Activated CD4-positive, alpha-beta memory T cell treated with anti-CD3 and anti-CD28 coated beads for 36 hours (primary cell): ENCODE data around the gene TGM1. TPM values are rescaled to one million over a fixed set of nuclear protein-coding genes. Genes with fewer than 3 reads are reported as not detected.

Experiments
- CTCF ChIA-PET: fragments of 350-600 bp; sonication (Branson Sonifier 250); formaldehyde crosslinking; loops from one replicate; lab custom pipeline; 2021; ENCODE audit warnings: antibody characterized with exemption, inconsistent platforms; lab: Charles Lee
- POLR2A ChIA-PET: fragments of 350-600 bp; sonication (Branson Sonifier 250); formaldehyde crosslinking; loops from one replicate; lab custom pipeline; 2021; ENCODE audit warnings: antibody characterized with exemption; lab: Charles Lee
- DNase-seq: peaks from one replicate; pipeline ENCODE4 v3.0.0-alpha.2; 2020
- H3K27ac Mint-ChIP-seq: one replicate; pipeline ENCODE4 v1.8.0; 2021; ENCODE audit warnings: mixed read lengths
- H3K27me3 Mint-ChIP-seq: one replicate; pipeline ENCODE4 v1.8.0; 2021; ENCODE audit warnings: mixed read lengths
- H3K36me3 Mint-ChIP-seq: one replicate; pipeline ENCODE4 v1.8.0; 2021; ENCODE audit warnings: mixed read lengths
- H3K4me1 Mint-ChIP-seq: one replicate; pipeline ENCODE4 v1.8.0; 2021; ENCODE audit warnings: low read depth, mixed read lengths
- H3K4me3 Mint-ChIP-seq: one replicate; pipeline ENCODE4 v1.8.0; 2021; ENCODE audit warnings: mild to moderate bottlenecking, mixed read lengths
- H3K9me3 Mint-ChIP-seq: one replicate; pipeline ENCODE4 v1.8.0; 2021; ENCODE audit warnings: mixed read lengths
- intact Hi-C: fragments of 100-400 bp; cut with micrococcal nuclease; formaldehyde crosslinking; loops from one replicate; pipeline ENCODE4 v1.15.1; 2023
- total RNA-seq, 2 experiments: library from RNA; stranded (reverse); gene quantifications; one replicate each; pipeline ENCODE4 v1.2.3, GENCODE V29; 2021

Gene TGM1
- total RNA-seq = 1 to 10 TPM; 3.7 to 4.5 TPM

DNA sequence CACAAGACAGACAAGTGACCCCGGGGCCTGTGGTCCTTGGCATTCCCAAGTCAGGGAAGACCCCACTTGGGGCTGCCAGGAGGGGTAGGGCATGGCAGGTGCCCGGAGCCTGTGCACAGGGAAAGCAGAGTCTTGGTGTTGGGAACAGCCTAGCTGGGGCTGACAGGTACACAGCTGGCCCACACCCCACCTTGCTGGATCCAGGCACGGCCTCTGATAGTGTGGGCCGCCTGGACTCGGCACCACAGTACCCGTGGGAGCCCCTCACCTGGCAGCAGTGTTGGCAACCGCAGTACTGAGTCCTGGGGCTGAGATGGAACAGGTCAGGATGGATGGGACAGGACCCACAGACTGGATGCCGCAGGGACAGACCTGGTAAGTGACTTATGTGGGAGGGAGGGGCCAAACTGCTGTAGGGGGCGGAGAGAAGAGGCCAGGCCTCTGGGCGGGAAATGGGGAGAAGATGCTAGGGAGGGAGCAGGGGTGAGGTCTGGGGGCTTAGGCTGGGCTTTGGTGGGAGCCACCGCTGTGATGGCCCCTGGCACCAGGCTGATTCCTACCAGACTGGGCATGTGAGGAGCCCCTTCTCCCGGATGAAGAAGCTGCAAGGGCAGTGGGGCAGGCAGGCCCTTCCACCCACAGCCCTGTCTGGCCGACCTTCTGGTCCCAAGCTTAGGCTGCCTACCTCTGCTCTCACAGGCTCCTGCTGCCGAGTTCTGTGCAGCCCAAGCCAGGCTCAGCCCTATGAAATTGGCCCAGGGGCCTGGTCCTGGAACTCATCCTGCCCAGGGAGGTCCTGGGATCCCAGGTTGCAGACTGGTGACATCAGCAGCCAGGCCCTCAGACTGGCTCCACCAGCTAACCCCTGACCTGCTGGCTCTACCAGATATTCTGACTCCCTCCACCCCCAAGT, at the start of gene TGM1:
TGM1 (minus strand) TSS at position 357 of the 913 bp plus-strand sequence. CDS start 825 bp downstream, outside the sequence.
- Mint-ChIP-seq H3K4me1 (no peaks in the 10 kb centered on the region), H3K36me3 (peaks cover 10% of the 10 kb centered on the region), H3K27ac (no peak within 1 kb of the TSS), H3K27me3 (no peaks in the 10 kb centered on the region), H3K9me3 (no peaks in the 10 kb centered on the region), H3K4me3 (no peak within 1 kb of the TSS)
- CTCF ChIA-PET = interaction anchor here (0.6 to 2.0 kb wide), 3 partner anchors 17 to 70 kb away, joined by 4 to 6 read pairs (median 5); no protein-coding TSS in a partner anchor
- POLR2A ChIA-PET = interaction anchor here (1.0 kb wide), 1 partner anchor 21 kb away, joined by 3 read pairs; the partner anchor contains the start of gene TINF2
- DNase-seq = no peak
- intact Hi-C loops = no loop called here

DNA sequence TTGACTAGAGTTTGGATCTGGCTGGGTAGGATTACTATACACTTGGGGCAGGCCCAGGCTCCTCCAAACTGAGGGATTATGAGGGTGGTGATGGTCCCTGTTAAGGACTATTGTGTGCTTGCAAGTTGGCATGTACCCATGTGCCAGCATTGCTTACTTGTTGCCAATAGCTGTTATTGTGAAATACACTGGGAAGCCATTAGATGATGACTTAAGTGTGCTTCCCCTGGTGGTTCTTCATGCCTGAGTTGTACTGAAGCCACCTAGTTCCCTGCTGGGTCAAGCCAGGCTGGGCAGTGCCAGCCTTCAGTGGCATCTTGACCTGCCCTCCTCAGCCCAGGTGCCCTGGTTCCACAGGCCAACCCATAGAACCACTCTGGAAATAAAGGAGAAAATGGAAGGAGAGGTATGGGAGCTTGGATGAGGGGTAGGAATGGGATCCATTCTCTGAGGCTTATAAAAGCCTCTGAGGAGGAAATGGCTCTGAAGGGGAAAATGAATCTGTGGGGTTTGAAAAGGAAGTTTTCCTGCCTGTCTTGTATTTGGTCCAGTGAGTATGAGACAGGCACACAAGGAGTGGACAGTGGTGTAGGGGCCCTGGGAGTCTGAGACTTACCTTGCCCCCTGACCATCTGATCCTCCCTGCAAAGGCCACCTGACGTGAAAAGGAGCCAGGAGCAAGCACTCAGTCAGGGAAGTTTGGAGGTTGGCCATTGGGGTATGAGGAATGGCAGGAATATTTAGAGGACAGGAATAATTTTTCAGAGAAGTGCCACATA, 49.0 kb upstream of the TGM1 start:
- POLR2A ChIA-PET = interaction anchor here (1.0 to 1.3 kb wide), 6 partner anchors 12 to 124 kb away, joined by 3 to 6 read pairs (median 4); partner anchors contain the start of genes CBLN3, DHRS1, KHNYN and NOP9
- intact Hi-C loops = loop anchor here (1.0 to 5.0 kb wide), 4 partner anchors 21 to 260 kb away; partner anchors contain the start of genes CARMIL3 and RABGGTA
- no peaks in the 10 kb centered on the region for H3K27me3 Mint-ChIP-seq

DNA sequence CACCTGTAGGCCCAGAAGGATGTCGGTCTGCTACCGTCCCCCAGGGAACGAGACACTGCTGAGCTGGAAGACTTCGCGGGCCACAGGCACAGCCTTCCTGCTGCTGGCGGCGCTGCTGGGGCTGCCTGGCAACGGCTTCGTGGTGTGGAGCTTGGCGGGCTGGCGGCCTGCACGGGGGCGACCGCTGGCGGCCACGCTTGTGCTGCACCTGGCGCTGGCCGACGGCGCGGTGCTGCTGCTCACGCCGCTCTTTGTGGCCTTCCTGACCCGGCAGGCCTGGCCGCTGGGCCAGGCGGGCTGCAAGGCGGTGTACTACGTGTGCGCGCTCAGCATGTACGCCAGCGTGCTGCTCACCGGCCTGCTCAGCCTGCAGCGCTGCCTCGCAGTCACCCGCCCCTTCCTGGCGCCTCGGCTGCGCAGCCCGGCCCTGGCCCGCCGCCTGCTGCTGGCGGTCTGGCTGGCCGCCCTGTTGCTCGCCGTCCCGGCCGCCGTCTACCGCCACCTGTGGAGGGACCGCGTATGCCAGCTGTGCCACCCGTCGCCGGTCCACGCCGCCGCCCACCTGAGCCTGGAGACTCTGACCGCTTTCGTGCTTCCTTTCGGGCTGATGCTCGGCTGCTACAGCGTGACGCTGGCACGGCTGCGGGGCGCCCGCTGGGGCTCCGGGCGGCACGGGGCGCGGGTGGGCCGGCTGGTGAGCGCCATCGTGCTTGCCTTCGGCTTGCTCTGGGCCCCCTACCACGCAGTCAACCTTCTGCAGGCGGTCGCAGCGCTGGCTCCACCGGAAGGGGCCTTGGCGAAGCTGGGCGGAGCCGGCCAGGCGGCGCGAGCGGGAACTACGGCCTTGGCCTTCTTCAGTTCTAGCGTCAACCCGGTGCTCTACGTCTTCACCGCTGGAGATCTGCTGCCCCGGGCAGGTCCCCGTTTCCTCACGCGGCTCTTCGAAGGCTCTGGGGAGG, 47.9 kb upstream of the TGM1 start, which contains the start of gene LTB4R:
LTB4R (plus strand) TSS at position 857 of the 959 bp plus-strand sequence. CDS start 4,150 bp downstream, outside the sequence.
- Mint-ChIP-seq H3K9me3 (no peaks in the 10 kb centered on the region), H3K27ac (peak within 1 kb of the TSS; percentile 84), H3K4me3 (peak within 1 kb of the TSS; percentile 79), H3K4me1 (peaks cover 69% of the 10 kb centered on the region), H3K27me3 (no peaks in the 10 kb centered on the region), H3K36me3 (peaks cover 26% of the 10 kb centered on the region)
- intact Hi-C loops = loop anchor here (1.0 to 5.0 kb wide), 5 partner anchors 22 to 259 kb away; partner anchors contain the start of genes CARMIL3, RABGGTA and TINF2
- DNase-seq = peak; percentile 81
- POLR2A ChIA-PET = interaction anchor here (0.6 to 4.6 kb wide), 12 partner anchors 11 to 230 kb away, joined by 3 to 17 read pairs (median 4); partner anchors contain the start of genes CBLN3, DHRS1, KHNYN and NOP9
- CTCF ChIA-PET = interaction anchor here (0.8 to 9.9 kb wide), 21 partner anchors 8 to 150 kb away, joined by 3 to 235 read pairs (median 6); partner anchors contain the start of genes ADCY4, CBLN3, CHMP4A and DHRS1

More for the DNA sequence above, 49.0 kb upstream of the TGM1 start:
- Mint-ChIP-seq H3K36me3 (peaks cover 18% of the 10 kb centered on the region), H3K27ac (peak overlapping the region; percentile 84), H3K4me3 (peak overlapping the region; percentile 79), H3K4me1 (peaks cover 72% of the 10 kb centered on the region), H3K9me3 (no peaks in the 10 kb centered on the region)
- CTCF ChIA-PET = interaction anchor here (0.7 to 9.9 kb wide), 15 partner anchors 9 to 130 kb away, joined by 3 to 235 read pairs (median 6); partner anchors contain the start of genes ADCY4, CBLN3, CHMP4A and DHRS1
- DNase-seq = no peak

DNA sequence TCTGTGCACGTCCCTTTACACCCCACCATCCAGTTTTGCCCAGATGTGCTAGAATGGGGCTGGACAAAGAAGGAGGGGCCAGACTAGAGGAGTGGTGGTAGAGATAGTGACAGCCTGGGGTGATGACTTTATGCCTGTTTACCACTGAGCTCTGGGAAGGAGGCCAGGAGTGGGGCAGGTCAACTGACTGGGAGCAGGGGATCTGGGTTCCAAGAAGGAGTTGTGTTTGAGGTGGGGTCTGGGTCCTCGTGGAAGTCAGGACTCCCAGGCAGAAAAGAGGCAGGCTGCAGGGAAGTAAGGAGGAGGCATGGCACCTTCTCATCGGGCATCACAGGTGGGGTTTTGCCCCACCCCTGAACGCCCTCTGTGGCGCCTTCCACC, 47.3 kb upstream of the TGM1 start:
- ChIA-PET CTCF (interaction anchor here (0.8 to 9.9 kb wide), 19 partner anchors 11 to 252 kb away, joined by 3 to 235 read pairs (median 6); partner anchors contain the start of genes ADCY4, CBLN3, CHMP4A and DHRS1), POLR2A (interaction anchor here (0.6 to 4.6 kb wide), 9 partner anchors 10 to 230 kb away, joined by 3 to 17 read pairs (median 3); partner anchors contain the start of genes DHRS1, MDP1, NOP9 and PSME2)
- H3K36me3 Mint-ChIP-seq = peaks cover 32% of the 10 kb centered on the region
- H3K4me1 Mint-ChIP-seq = peaks cover 64% of the 10 kb centered on the region
- no peak for DNase-seq
- H3K27ac Mint-ChIP-seq = peak overlapping the region; percentile 72
- H3K4me3 Mint-ChIP-seq = peak overlapping the region; percentile 79
- intact Hi-C loops = loop anchor here (1.0 to 5.0 kb wide), 4 partner anchors 23 to 258 kb away; partner anchors contain the start of genes CARMIL3 and TINF2
- H3K9me3 Mint-ChIP-seq = no peaks in the 10 kb centered on the region
- no peaks in the 10 kb centered on the region for H3K27me3 Mint-ChIP-seq

DNA sequence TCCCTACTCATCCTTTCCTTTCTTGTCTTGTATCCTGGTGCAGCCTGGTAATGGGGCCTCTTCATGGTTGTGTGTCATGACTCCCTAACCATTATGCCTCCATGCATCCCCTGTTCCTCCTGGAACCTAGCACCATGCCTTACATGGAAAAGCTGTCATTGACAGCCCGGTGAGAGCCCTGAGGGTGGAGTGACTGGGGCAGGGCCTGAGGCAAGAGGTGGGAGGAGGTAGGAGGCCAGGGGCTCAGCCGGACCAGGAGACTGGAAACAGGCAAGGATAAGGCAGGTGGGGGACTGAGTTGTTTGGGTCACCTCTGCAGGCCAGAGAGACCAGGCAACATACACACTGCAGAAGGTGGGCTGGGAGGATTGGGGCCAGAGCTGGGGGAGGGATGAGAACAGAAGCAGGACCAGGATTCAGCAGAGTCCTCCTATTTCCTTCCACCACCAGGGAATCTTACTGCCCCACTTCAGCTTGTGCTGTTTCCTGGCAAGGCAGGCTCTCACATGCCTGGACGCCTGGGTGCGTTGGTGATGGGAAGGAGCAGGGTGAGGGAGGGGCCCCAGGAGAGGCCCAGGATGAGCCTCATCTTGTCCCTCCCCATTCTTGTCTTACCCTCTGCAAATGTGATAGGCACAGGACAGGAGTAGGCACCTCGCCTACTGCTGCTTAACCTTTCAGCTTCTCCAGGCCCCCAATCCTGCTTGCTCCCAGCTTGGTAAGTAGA, 46.7 kb upstream of the TGM1 start, which contains the start of gene LTB4R2:
LTB4R2 (plus strand) TSS at position 603 of the 727 bp plus-strand sequence. CDS start 525 bp downstream, outside the sequence.
- no peaks in the 10 kb centered on the region for H3K27me3 Mint-ChIP-seq
- intact Hi-C loops = loop anchor here (1.0 to 5.0 kb wide), 4 partner anchors 23 to 257 kb away; partner anchors contain the start of genes CARMIL3 and TINF2
- ChIA-PET CTCF (interaction anchor here (0.8 to 9.9 kb wide), 19 partner anchors 11 to 251 kb away, joined by 3 to 235 read pairs (median 6); partner anchors contain the start of genes ADCY4, CBLN3, CHMP4A and DHRS1), POLR2A (interaction anchor here (0.6 to 4.6 kb wide), 8 partner anchors 9 to 229 kb away, joined by 3 to 17 read pairs (median 3); partner anchors contain the start of genes DHRS1, MDP1, NOP9 and PSME2)
- H3K27ac Mint-ChIP-seq = peak within 1 kb of the TSS; percentile 84
- no peak for DNase-seq
- H3K4me1 Mint-ChIP-seq = peaks cover 61% of the 10 kb centered on the region
- peaks cover 37% of the 10 kb centered on the region for H3K36me3 Mint-ChIP-seq
- H3K4me3 Mint-ChIP-seq = peak within 1 kb of the TSS; percentile 79
- no peaks in the 10 kb centered on the region for H3K9me3 Mint-ChIP-seq

DNA sequence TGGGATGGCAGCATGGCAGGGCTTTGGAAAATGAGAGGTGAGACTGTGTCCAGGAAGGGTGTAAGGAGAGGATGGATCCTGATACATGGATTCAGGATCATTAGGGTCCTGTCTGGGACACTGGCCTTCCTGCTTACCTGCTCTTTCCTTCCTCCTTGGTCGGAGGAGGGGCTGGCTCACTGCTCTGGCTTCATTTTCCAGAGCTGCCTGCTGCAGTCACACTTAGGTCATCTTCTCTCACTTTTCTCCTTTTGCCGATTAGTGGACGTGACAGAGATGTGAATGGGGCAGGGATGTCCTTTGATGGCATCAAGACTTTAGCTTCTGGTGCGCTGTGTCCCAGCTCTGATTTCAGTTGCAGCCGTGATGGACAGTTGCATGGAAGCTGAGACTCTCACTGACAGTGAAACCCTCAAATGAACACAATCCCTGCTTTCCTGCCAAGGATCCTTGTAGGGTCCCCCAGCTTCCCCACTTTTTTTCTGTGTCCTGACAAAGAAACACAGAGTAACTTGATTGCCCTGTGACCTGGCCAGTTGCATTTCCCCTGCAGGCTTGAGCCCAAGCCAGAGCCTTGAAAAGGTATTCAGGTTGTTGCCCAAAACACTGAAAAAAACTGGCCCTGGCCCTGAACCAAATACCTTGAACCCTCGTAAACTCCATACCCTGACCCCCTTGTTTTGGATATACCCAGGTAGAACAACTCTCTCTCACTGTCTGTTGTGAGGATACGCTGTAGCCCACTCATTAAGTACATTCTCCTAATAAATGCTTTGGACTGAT, 45.6 kb upstream of the TGM1 start:
- Mint-ChIP-seq H3K4me1 (peaks cover 49% of the 10 kb centered on the region), H3K27me3 (no peaks in the 10 kb centered on the region), H3K9me3 (no peaks in the 10 kb centered on the region), H3K27ac (peak overlapping the region; percentile 8), H3K36me3 (peaks cover 40% of the 10 kb centered on the region), H3K4me3 (no peak overlapping the region)
- POLR2A ChIA-PET = interaction anchor here (0.7 to 4.6 kb wide), 10 partner anchors 9 to 194 kb away, joined by 3 to 17 read pairs (median 4); partner anchors contain the start of genes DCAF11, DHRS1, IPO4 and MDP1
- intact Hi-C loops = loop anchor here (1.0 kb wide), 1 partner anchor 9 kb away; the partner anchor contains the start of genes DHRS1 and NOP9
- DNase-seq = no peak
- CTCF ChIA-PET = interaction anchor here (0.7 to 9.9 kb wide), 44 partner anchors 9 to 250 kb away, joined by 3 to 235 read pairs (median 6); partner anchors contain the start of genes ADCY4, CBLN3, CHMP4A and DCAF11

DNA sequence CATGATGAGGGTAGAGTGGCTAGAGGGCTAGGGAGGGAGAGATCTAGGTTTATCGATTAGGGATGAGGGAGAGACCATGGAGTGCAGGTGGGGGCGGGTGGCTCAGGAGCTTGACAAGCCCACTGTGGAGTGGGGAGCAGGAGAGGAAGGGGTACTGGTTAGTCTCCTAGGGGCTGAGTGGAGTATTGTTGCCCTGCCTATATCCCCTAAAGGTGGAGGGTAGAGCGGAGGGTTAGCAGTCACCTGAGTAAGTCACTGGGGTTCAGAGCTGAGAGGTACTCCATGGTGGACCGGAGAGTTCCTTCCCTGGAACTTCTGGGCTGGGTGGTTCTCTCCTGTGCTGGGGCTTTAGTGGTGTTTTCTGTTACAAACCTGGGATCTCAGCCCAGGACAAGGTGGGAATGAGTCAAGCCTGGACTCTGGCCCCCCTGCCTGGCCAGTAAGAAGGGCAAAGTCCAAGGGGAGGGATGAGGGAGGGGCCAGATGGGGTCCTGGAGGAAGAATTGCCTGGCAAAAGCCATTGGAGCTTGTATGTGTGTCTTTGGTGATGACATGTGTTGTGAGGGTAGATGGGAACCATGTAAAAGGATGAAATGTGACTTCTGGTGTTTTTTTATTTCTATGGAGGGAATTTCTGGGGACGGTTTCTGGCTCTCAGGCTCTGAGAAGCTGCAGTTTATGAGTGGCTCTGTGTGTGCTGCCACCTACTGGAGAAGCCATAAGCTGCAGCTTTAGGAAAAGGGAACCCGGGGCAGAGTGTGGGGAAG, 44.8 kb upstream of the TGM1 start, which contains the start of gene CIDEB:
CIDEB (minus strand) TSS at position 403 of the 767 bp plus-strand sequence; CDS start at position 284, 119 bp downstream.
- ChIA-PET CTCF (interaction anchor here (0.7 to 9.9 kb wide), 44 partner anchors 9 to 1229 kb away, joined by 3 to 235 read pairs (median 6); partner anchors contain the start of genes ADCY4, CBLN3, CHMP4A and DCAF11), POLR2A (interaction anchor here (0.7 to 4.6 kb wide), 11 partner anchors 8 to 193 kb away, joined by 3 to 17 read pairs (median 4); partner anchors contain the start of genes DCAF11, DHRS1, IPO4 and MDP1)

DNA sequence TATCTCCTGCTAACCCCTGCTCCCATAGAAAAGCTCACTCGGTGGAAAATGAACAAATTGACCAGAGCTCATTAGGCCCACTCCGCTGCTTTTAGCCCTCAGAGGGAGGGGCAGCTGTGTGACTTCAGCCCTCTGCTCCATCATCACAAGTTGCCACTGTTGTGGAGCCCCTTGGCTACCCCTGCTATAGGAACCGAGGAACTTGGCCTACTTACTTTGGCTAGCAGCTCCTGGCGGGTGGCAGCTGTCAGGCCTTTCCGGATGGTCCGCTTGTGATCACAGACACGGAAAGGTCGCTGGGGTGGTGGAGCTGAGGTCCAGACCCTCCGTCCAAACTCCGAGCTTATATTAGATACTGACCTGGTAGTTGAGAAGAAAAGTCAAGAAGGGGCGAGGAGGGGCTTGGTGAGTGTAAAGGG, 44.2 kb upstream of the TGM1 start:
- ChIA-PET CTCF (interaction anchor here (0.7 to 9.9 kb wide), 24 partner anchors 8 to 1229 kb away, joined by 3 to 235 read pairs (median 10); partner anchors contain the start of genes ADCY4, CBLN3, CHMP4A and DHRS1), POLR2A (interaction anchor here (1.3 to 4.6 kb wide), 4 partner anchors 7 to 193 kb away, joined by 3 to 17 read pairs (median 6); partner anchors contain the start of genes DCAF11, DHRS1, NOP9 and NRL)
- DNase-seq = no peak
- Mint-ChIP-seq H3K9me3 (no peaks in the 10 kb centered on the region), H3K4me3 (no peak overlapping the region), H3K27me3 (no peaks in the 10 kb centered on the region), H3K4me1 (peaks cover 37% of the 10 kb centered on the region), H3K36me3 (peaks cover 44% of the 10 kb centered on the region), H3K27ac (no peak overlapping the region)
- intact Hi-C loops = no loop called here

More for the DNA sequence above, 44.8 kb upstream of the TGM1 start, which contains the start of gene CIDEB:
- Mint-ChIP-seq H3K27me3 (no peaks in the 10 kb centered on the region), H3K36me3 (peaks cover 42% of the 10 kb centered on the region), H3K4me1 (peaks cover 41% of the 10 kb centered on the region), H3K27ac (peak within 1 kb of the TSS; percentile 8), H3K9me3 (no peaks in the 10 kb centered on the region), H3K4me3 (no peak within 1 kb of the TSS)
- DNase-seq = peak; percentile 75
- intact Hi-C loops = loop anchor here (1.0 kb wide), 1 partner anchor 8 kb away; the partner anchor contains the start of genes DHRS1 and NOP9
